Measurements from ENCODE around the gene LLCFC1.
"Not testable (repeated sequence)": the region's sequence is repeated elsewhere in the genome, so short reads cannot be mapped to it uniquely, and the experiment has no call there.

The LLCFC1 gene

DNA sequence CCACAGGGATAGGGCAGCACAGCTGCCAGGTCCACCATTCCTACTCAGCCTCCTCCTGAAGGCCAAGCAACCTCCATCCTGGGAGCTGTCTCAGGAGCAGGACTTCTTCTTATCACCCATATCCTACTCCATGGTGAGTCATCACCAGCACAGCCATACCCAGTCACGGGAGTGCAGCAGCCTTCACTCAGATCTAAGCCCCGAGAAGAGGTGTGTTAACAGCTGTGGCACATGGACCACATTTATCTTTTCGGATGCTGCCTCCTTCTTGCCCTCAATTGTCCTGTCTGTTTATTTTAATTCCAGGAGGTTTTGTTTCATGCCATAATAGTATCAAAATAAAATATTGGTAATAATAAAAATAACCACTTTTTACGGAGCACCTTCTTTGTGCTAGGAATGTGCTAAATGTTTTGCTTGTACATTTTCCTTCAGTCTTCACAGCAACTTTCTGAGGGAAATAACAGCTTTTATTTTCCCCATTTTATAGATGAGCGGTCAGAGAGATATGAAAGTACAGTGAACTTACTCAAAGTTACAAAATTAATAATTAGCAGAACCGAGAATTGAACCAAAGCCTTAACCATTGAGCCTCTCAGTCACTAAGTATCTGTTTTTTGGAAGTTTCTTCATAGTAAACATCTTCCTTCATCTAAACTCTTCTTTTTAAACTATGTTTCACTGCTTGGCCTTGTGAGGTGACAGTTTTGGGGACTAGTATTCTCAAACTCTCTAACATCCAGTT lies 25.4 kb downstream of the LLCFC1 start:
- TF ChIP-seq, protein P1, sequence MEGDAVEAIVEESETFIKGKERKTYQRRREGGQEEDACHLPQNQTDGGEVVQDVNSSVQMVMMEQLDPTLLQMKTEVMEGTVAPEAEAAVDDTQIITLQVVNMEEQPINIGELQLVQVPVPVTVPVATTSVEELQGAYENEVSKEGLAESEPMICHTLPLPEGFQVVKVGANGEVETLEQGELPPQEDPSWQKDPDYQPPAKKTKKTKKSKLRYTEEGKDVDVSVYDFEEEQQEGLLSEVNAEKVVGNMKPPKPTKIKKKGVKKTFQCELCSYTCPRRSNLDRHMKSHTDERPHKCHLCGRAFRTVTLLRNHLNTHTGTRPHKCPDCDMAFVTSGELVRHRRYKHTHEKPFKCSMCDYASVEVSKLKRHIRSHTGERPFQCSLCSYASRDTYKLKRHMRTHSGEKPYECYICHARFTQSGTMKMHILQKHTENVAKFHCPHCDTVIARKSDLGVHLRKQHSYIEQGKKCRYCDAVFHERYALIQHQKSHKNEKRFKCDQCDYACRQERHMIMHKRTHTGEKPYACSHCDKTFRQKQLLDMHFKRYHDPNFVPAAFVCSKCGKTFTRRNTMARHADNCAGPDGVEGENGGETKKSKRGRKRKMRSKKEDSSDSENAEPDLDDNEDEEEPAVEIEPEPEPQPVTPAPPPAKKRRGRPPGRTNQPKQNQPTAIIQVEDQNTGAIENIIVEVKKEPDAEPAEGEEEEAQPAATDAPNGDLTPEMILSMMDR (IDR thresholded peaks at IDR 0.05; ENCODE audit: borderline replicate concordance, control extremely low read depth, extremely low read depth, insufficient read depth, missing control alignments): no peak
- in situ Hi-C loops (cut with MboI; ENCODE audit: low sequenced_read_pairs, unreplicated experiment): no loop called here
- no peak for DNase-seq (ENCODE audit: low spot score)

DNA sequence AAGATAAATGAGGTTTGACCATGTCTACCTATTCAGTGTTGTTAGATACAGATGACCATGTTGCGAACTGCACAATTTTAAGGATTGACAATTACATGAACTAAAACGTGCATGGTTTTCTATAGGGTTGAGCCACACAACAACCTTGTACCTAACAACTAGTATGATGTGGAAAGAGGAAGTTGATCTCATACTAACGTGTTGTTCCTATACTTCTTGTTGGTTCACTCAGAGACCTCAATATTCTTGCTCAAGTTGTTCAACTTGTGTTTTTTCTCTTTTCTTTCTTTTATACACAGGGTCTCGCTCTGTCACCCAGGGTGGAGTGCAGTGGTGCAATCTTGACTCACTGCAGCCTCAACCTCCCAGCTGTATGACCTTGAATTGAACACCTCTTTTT lies 28.9 kb downstream of the LLCFC1 start:
- no peak for DNase-seq (ENCODE audit: low spot score)
- TF ChIP-seq, protein P1 (IDR thresholded peaks at IDR 0.05; ENCODE audit: borderline replicate concordance, control extremely low read depth, extremely low read depth, insufficient read depth, missing control alignments): no peak
- in situ Hi-C loops (cut with MboI; ENCODE audit: low sequenced_read_pairs, unreplicated experiment): no loop called here

DNA sequence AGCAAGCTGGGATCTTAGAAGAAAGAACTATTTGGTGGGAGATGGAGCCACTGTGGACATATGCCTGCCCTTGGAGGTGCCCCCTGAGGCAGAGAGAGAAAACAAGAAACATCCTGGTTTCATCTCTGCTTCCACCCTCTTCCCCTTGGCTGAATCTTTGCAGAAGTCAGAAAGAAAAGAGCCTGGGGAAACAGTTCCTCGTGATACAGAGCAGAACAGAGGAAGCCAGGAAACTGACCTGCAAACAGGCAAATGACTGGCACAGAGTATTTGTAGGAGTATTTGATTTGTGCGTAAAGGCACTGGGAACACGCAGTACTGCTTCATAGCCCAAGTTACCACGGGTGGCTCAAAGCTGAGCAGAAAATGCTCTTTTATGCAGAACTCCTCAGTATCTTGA lies 29.9 kb downstream of the LLCFC1 start:
- DNase-seq (ENCODE audit: low spot score): no peak
- in situ Hi-C loops (cut with MboI; ENCODE audit: low sequenced_read_pairs, unreplicated experiment): no loop called here
- TF ChIP-seq, protein P1 (IDR thresholded peaks at IDR 0.05; ENCODE audit: borderline replicate concordance, control extremely low read depth, extremely low read depth, insufficient read depth, missing control alignments): no peak

DNA sequence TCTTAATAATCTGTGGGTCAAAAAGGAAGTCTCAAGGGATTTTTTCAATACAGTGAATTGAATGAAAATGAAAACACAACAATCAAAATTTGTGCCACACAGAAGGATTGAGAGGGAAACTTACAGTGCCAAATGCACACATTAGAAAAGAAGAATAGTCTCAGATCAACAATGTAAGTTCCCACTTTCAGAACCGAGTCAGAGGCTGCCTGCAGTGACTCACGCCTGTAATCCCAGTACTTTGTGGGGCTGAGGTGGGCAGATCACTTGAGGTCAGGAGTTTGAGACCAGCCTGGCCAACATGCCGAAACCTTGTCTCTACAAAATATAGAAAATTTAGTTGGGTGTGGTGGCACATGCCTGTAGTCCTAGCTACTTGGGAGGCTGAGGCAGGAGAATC lies 35.3 kb downstream of the LLCFC1 start:
- no peak for DNase-seq (ENCODE audit: low spot score)
- in situ Hi-C loops (cut with MboI; ENCODE audit: low sequenced_read_pairs, unreplicated experiment): no loop called here
- TF ChIP-seq, protein P1 (IDR thresholded peaks at IDR 0.05; ENCODE audit: borderline replicate concordance, control extremely low read depth, extremely low read depth, insufficient read depth, missing control alignments): no peak

DNA sequence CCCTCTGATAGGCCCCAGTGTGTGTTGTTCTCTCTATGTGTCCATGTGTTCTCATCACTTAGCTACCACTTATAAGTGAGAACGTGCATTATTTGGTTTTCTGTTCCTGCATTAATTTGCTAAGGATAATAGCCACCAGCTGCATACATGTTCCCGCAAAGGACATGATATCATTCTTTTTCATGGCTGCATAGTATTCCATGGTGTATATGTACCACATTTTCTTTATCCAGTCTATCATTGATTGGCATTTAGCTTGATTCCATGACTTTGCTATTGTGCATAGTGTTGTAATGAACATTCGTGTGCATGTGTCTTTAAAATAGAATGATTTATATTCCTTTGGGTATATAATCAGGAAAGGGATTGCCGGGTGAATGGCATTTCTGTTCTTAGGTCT lies 39.1 kb downstream of the LLCFC1 start:
- DNase-seq (ENCODE audit: low spot score); in situ Hi-C loops (cut with MboI; ENCODE audit: low sequenced_read_pairs, unreplicated experiment): not testable (repeated sequence)

DNA sequence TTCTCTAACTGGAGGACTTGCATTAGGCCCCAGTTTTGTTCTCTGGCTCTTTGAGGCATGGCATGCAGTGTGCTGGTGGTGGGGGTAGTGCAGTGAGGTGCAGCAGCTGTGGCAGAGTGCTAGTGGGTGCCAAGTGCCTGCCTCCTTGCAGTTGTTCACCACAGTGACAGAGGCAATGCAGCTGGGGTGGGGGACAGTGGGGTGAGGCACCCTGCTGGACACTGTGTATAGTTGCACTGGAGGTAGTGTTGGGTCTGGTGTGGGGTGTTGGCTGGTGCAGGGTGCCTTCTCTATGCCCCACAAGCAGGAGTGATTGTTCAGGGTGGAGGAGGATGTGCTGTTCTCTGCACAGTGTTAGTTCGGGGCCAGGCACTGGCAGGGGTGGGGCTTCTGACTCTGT lies 44.5 kb downstream of the LLCFC1 start:
- in situ Hi-C loops (cut with MboI; ENCODE audit: low sequenced_read_pairs, unreplicated experiment): no loop called here
- no peak for DNase-seq (ENCODE audit: low spot score)
- TF ChIP-seq, protein P1 (IDR thresholded peaks at IDR 0.05; ENCODE audit: borderline replicate concordance, control extremely low read depth, extremely low read depth, insufficient read depth, missing control alignments): no peak

DNA sequence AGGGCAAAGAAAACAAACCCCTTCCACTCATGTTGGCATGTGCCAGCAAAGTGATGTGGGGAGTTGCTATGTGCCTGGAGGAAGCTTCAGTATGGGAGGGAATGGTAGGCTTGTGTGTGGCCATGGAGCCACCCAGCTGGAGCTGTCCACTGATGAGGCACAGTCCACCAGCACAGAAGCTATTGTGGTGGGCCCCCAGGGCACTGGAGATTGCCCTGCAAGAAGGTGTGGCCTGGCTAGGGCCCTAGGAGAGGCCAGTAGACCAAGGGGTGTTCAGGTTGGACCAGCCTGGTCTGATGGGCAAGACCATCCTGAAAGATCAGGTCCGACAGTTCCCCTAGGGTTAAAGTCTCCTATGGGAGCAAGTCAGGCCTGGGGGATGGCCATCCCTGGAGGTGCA lies 45.0 kb downstream of the LLCFC1 start:
- no peak for DNase-seq (ENCODE audit: low spot score)
- in situ Hi-C loops (cut with MboI; ENCODE audit: low sequenced_read_pairs, unreplicated experiment): no loop called here
- TF ChIP-seq, protein P1 (IDR thresholded peaks at IDR 0.05; ENCODE audit: borderline replicate concordance, control extremely low read depth, extremely low read depth, insufficient read depth, missing control alignments): no peak
